Sciatic nerve (tissue), 2 donors: Measurements from ENCODE around the gene P3H2. TPM values are rescaled to one million over a fixed set of nuclear protein-coding genes. Genes with fewer than 3 reads are reported as not detected.
A peak's percentile ranks its signal among the peaks of the same experiment; 100 is the strongest.
"Not testable (repeated sequence)": the region's sequence is repeated elsewhere in the genome, so short reads cannot be mapped to it uniquely, and the experiment has no call there.

Experiments
- ATAC-seq: fragments of 200-7000 bp; cut with Tn5 transposase; one replicate; pipeline ENCODE4 v1.9.1; 2020; ENCODE audit warnings: mild to moderate bottlenecking, moderate library complexity
- DNase-seq: peaks from one replicate; pipeline ENCODE4 v3.0.0-alpha.2; 2020; ENCODE audit warnings: low spot score
- intact Hi-C: fragments of 100-400 bp; cut with DNase I; formaldehyde crosslinking; loops from one replicate; pipeline ENCODE4 v1.14.2; 2022
- total RNA-seq: library from RNA; stranded (reverse); fragmentation: NEBNext Ultra II Directional; extraction: Animal tissue kit (Norgen Biotek cat#: 25700); gene quantifications from one replicate; pipeline ENCODE4 v1.2.1, GENCODE V29; 2021
- donor health status: DM: no; HTN: no; CAD: no.
- donor health status: DM: no; HTN: no; CAD: no.

The P3H2 gene
- 18.9 TPM for total RNA-seq

DNA sequence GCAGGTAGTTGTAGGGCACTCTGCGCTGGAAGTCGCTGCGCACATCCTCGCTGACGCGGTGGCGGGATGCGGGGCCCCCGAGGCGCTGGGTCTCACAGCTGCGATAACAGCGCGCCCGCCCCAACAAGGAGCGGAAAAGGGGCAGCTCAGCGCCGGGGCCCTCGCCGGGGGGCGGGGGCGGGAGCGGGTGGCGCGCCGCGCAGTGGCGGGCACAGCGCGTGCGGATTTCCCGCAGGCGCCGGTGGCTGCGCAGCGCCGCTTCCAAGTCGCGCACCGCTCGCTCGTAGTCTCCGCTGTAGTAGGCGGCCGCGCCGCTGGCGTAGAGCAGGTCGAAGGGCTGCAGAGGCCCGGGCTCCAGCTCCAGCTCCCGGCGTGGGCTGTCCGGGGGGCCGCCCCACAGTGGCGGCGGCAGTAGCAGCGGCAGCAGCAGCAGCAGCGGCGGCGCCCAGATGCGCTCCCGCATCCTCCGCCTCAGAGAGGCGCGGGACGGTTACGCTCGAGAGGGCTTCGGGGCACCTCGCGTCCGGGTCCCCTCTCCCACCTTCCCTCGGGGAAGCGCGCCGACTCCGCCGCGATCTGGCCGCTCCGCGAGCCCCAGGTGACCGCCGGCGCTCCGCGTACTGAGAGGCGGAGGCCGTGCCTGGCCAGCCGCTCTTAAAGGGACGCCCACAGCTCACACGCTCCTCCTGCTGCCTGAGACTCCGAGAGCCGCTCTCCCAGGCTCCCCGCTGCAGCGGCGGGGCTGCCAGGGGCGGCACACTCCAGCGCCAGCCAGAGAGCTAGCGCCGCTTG lies at the start of gene P3H2:
Gene P3H2 (minus strand): TSS at position 629 of the 792 bp plus-strand sequence. CDS start 166 bp downstream, at position 463.
- intact Hi-C loops: no loop called here
- DNase-seq (peak; percentile 83), ATAC-seq (peak; percentile 98)

DNA sequence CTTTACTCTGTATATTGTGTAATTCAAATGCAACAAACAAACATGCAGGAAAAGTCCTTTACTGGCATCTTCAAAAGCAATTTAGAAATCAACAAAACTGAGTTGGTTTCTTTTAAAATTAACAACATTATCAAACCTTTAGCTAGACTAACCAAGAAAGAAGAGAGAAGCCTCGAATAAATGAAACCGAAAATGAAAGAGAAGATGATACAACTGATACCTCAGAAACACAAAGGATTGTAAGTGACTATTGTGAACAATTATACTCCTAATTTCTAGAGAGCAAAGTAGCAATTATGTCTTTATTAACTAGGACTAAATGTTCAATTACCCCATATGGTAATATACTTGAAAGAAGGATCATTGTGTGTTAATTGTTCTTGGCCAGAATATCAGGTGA lies 49.2 kb upstream of the P3H2 start:
- no peak for DNase-seq
- intact Hi-C loops: no loop called here
- no peak for ATAC-seq

DNA sequence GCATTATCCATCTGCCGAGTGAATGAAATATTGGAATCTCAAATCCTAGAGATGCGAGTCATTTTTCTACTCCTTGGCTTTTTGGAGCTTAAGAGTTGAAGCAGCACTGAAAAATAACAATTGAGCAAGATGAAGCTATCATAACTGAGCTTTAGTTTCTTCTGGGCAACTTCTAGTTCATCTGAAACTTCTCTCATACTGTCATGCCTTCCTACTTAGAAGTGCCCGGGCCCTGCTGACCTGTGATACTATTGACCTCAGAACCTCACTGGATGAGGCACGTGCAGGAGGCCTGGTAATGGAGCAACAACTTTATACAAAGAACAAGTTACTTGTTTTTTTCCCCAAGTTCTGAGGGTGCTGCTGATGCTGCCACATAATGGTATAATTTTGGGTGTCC lies 48.5 kb upstream of the P3H2 start:
- ATAC-seq (no peak), DNase-seq (no peak)
- intact Hi-C loops: no loop called here

- DNase-seq (no peak), ATAC-seq (no peak)
- intact Hi-C loops: no loop called here
Measured at GRCh38 chr3:190167936-190168680, 47.4 kb upstream of the P3H2 start.

- ATAC-seq: no peak
- no peak for DNase-seq
- intact Hi-C loops: no loop called here
Measured at GRCh38 chr3:190166948-190167347, 46.3 kb upstream of the P3H2 start.

- ATAC-seq: no peak
- DNase-seq: no peak
- intact Hi-C loops: no loop called here
Measured at GRCh38 chr3:190165253-190165652, 44.6 kb upstream of the P3H2 start.

GRCh38 chr3:190162013-190162412 lies 41.3 kb upstream of the P3H2 start:
- ATAC-seq, intact Hi-C loops, DNase-seq: not testable (repeated sequence)

DNA sequence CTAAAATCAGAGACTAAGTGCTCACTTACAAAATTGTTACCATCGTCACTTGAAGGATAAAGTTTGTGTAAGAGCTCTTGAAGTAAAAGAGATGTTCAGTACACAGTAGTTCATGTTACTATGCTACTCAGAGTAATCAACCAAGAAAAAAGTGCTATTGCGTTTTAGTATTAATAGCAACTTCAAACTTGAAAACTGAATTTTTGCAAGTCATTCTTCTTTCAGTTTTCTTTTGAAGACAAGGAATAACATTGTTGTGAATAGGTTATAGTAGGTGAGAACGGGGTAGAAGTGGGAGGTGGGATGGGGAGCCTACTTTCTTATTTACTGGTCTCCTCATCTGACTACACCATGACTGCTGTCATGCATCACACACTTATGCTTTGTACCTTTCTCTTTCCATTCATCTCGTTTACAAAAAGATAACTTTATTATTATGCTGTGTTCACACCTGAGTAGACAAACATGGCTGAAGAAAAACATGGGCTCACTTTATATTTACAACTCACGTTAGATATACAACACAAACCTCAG lies 39.3 kb upstream of the P3H2 start:
- intact Hi-C loops: no loop called here

DNA sequence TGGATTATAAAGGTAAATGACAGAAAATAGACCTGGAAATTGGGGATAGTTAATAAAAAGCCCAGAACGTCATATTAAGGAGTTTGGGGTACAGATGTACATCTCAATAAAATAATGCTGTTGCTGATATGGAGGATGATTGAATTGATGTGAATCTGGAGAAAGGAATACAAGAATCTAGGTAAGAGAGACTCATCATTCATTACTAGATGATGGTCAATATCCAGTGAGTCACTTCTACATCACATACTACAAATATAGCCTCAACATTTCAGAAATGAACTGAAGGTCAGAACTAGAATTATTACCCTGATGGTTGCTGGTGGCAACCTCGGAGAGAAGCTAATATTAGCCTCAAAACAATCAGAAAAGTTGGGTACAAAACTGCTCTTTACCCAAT lies 37.6 kb upstream of the P3H2 start:
- DNase-seq (no peak), ATAC-seq (no peak)
- intact Hi-C loops: no loop called here

More for the DNA sequence above, 39.3 kb upstream of the P3H2 start:
- DNase-seq (no peak), ATAC-seq (no peak)

GRCh38 chr3:190155752-190156151 lies 35.1 kb upstream of the P3H2 start:
- DNase-seq: no peak
- intact Hi-C loops: no loop called here
- ATAC-seq: no peak

DNA sequence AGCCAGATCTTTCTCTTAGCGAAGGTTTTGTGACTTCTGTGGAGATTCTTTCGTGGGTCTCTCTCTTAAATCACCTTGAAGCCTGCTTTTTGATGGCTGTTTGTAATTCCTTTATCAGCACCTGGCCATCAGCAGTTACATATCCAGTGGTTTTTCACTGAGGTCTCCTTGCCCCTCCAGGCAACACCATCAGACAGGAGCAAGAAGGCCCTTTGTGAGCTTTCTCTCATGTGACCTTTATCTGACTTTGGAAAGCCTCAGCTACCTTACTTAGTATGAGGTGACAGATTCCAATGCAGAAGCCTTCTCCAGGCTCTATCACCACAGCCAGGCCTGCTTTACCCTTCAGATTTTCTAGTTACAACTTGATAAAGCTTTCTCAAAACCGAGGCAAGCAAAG lies 30.0 kb upstream of the P3H2 start:
- intact Hi-C loops: no loop called here
- DNase-seq (no peak), ATAC-seq (no peak)

DNA sequence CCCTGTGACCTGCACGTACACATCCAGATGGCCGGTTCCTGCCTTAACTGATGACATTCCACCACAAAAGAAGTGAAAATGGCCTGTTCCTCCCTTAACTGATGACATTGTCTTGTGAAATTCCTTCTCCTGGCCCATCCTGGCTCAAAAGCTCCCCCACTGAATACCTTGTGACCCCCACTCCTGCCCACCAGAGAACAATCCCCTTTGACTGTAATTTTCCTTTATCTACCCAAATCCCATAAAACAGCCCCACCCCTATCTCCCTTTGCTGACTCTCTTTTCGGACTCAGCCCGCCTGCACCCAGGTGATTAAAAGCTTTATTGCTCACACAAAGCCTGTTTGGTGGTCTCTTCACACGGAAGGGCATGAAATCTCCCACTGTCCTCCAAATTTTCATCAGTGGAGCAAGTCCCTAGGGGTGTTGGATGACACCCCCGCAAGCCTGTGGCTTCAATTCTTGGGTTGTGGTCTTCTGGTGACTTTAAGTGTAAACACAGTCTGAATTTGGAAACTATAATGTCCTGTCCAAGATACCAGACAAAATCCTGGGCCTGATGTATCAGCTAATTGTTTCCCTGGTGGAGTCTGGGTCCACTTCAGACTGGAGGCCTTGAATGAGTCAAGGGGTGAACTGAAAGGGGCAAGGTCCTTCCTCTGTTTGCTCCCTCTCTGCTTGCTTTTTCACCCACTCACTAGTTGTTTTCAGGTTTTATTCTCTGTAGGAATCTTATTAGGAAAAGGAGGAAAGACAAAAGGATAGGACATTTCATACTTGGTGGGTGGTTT lies 29.3 kb upstream of the P3H2 start:
- intact Hi-C loops, ATAC-seq, DNase-seq: not testable (repeated sequence)

DNA sequence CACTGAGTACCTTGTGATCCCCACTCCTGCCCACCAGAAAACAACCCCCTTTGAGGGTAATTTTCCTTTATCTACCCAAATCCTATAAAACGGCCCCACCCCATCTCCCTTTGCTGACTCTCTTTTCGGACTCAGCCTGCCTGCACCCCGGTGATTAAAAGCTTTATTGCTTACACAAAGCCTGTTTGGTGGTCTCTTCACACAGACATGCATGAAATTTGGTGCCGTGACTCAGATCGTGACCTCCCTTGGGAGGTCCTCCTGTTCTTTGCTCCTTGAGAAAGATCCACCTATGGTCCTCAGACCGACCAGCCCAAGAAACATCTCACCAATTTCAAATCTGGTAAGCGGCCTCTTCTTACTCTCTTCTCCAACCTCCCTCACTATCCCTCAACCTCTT lies 24.1 kb upstream of the P3H2 start:
- ATAC-seq, intact Hi-C loops, DNase-seq: not testable (repeated sequence)

DNA sequence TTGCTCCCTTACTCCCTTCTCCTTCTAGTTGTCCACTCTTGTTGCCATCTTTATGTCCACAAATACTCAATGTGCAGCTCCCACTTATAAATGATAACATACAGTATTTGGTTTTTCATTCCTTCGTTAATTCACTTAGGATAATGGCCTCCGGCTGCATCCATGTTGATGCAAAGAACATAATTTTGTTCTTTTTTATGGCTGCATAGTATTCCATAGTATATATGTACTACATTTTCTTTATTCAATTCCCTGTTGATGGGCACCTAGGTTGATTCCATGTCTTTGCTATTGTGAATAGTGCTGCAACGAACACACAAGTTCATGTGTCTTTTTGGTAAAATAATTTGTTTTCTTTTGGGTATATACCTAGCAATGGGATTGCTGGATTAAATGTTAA lies 21.3 kb upstream of the P3H2 start:
- DNase-seq (no peak), ATAC-seq (no peak)
- intact Hi-C loops: no loop called here

DNA sequence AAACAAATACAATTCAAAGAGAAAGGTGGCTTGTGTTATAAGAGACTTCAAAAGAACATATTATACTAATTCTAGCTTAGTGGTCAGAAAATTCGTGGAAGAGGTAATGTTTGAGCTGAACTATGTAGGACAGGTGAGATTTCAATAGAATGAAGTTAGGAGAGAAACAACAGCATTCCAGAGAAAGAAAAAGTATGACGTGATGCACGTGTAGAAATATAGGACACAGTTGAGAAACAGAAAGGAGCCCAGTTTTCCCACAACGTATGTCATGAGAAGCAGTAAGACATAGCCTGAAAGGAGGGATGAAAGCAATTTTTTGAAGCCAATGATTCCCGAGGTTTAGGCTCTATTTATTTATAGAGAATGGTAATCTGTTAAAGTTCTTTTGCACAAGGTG lies 18.7 kb upstream of the P3H2 start:
- intact Hi-C loops: no loop called here
- ATAC-seq (no peak), DNase-seq (no peak)

GRCh38 chr3:190132371-190132770 lies 11.7 kb upstream of the P3H2 start:
- intact Hi-C loops: no loop called here
- DNase-seq (no peak), ATAC-seq (no peak)

DNA sequence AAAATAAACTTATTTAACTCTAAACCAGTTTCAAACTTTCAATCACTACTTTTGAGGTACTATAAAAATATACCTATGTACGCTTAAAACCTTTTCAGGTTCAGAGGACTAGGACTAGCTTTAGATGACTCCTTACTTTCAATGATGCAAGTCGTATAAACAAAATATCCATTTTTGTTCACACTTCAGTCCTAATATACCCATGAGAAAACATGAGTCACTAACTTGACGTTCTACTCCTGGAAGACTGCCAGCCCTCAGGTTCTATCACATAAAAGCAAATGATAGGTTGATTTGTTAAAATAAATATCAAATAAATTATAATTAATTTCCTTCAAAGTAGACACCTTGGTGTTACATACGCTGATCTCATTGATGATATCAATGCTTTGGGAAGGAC lies 10.6 kb upstream of the P3H2 start:
- intact Hi-C loops: no loop called here
- ATAC-seq: no peak
- no peak for DNase-seq

DNA sequence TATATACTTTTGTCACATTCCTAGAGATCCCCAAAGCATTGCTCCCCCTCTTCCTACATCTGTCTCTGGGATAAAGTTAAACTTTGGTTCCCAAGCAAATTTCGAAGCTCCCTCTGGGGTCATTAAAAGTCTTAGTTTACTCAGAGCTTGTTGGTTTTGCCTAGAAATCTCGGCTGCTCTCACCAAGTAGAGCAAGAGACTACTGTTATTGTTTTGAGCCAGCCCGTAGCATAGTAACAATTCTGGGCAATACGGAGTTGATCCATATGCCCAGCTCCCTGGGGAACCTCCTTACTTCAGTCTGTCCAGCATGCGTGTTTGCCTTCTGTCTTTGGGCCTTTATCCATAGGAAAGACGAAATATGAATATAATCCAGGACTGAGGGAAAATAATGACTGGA lies 10.0 kb upstream of the P3H2 start:
- DNase-seq: no peak
- peak; percentile 39 for ATAC-seq
- intact Hi-C loops: no loop called here

GRCh38 chr3:190130037-190130436 lies 9.3 kb upstream of the P3H2 start:
- intact Hi-C loops: no loop called here
- ATAC-seq (no peak), DNase-seq (no peak)
